ENCODE results near the gene DLGAP1. TPM values are rescaled to one million over a fixed set of nuclear protein-coding genes. Genes with fewer than 3 reads are reported as not detected.

Gene DLGAP1
- total RNA-seq, 1 donor from 2014 or later, result 5.4 TPM

DNA sequence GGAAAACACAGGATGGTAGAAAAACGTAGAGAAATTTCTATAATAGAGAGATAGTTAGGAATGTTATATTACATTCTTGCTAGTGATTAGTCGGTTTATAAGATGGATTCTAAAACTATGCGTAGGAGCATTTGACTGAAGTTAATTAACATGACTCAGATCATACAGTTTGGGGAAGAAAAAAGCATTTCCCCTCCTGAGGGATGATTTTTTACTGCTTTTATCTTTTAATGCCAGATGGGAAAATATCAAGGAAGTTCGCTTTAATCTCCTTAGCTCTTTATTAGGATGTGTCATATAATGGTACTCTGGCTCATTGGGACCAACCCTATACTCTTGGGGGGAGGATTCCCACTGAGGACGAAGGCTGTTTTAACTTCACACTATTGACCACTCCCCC, 503.1 kb downstream of the DLGAP1 start:
- ATAC-seq (no peak), DNase-seq (no peak)
- Histone ChIP-seq H3K27ac (no peak overlapping the region), H3K27me3 (no peaks in the 10 kb centered on the region), H3K9me3 (no peaks in the 10 kb centered on the region), H3K36me3 (no peaks in the 10 kb centered on the region), H3K4me1 (no peaks in the 10 kb centered on the region), H3K4me3 (no peak overlapping the region)
- TF ChIP-seq, protein P1, sequence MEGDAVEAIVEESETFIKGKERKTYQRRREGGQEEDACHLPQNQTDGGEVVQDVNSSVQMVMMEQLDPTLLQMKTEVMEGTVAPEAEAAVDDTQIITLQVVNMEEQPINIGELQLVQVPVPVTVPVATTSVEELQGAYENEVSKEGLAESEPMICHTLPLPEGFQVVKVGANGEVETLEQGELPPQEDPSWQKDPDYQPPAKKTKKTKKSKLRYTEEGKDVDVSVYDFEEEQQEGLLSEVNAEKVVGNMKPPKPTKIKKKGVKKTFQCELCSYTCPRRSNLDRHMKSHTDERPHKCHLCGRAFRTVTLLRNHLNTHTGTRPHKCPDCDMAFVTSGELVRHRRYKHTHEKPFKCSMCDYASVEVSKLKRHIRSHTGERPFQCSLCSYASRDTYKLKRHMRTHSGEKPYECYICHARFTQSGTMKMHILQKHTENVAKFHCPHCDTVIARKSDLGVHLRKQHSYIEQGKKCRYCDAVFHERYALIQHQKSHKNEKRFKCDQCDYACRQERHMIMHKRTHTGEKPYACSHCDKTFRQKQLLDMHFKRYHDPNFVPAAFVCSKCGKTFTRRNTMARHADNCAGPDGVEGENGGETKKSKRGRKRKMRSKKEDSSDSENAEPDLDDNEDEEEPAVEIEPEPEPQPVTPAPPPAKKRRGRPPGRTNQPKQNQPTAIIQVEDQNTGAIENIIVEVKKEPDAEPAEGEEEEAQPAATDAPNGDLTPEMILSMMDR (IDR thresholded peaks at IDR 0.05), result no peak
- intact Hi-C loops (cut with DNase I), result no loop called here

DNA sequence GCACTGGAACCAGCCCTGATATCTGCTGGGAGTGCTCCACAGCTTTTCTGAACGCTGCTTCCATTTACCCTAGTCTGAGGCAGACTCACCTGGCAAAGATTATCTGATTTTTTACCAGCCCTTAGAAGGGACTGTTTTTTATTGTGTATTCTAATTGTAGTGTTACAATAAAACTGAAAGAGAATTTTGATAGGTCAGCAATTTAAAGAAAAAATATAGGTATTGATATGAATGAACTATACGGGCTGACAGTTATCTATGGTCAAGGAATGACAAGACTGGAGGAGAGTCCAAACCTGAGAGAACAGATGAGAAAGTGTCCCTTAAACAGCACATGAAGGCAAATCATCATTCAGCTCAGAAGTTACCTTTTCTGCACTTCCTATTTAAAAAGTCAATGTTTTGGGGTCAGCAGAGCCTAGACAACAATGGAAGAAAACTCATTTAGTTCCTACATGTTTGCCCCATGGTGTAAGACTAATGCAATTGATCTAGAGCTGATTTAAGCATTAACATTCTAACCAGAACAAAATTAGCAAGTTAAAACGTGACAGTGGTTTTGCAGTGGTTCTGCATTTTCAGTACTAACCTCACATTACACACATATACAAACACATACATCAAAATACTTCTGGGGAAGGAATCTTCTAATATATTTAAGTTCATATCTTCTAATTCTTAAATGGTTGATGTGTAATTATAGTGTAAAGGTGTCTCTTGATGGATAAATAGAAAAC, 504.3 kb downstream of the DLGAP1 start:
- Histone ChIP-seq H3K36me3 (no peaks in the 10 kb centered on the region), H3K9me3 (no peaks in the 10 kb centered on the region), H3K27ac (no peak overlapping the region), H3K4me3 (no peak overlapping the region), H3K4me1 (no peaks in the 10 kb centered on the region), H3K27me3 (no peaks in the 10 kb centered on the region)
- TF ChIP-seq, protein P1 (IDR thresholded peaks at IDR 0.05), result no peak
- ATAC-seq (no peak), DNase-seq (no peak)
- intact Hi-C loops (cut with DNase I), result no loop called here

DNA sequence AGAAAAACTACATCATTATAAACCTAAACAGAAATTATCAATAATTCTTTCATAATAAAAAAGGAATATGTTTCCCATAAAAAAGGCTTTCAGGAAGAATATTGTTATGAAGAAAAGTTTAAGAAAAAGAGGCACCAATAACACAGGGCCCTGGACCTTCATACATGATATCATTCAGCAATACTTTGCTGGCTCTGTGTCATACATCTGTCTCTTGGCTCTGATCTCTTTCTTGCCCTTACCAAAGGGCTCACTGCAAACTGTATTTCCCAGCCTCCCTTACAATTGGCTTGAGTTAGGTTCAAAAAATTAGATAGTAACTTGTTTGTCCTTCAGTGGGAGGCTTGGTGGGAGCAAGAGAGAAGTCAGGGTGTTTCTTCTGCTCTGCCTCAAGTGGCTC, 506.1 kb downstream of the DLGAP1 start:
- no peak overlapping the region for H3K27ac ChIP-seq
- no peaks in the 10 kb centered on the region for H3K4me1 ChIP-seq
- H3K9me3 ChIP-seq, result no peaks in the 10 kb centered on the region
- no peak overlapping the region for H3K4me3 ChIP-seq
- intact Hi-C loops (cut with DNase I), result no loop called here
- ATAC-seq (no peak), DNase-seq (no peak)
- no peaks in the 10 kb centered on the region for H3K36me3 ChIP-seq
- no peaks in the 10 kb centered on the region for H3K27me3 ChIP-seq
- TF ChIP-seq, protein P1 (IDR thresholded peaks at IDR 0.05), result no peak

DNA sequence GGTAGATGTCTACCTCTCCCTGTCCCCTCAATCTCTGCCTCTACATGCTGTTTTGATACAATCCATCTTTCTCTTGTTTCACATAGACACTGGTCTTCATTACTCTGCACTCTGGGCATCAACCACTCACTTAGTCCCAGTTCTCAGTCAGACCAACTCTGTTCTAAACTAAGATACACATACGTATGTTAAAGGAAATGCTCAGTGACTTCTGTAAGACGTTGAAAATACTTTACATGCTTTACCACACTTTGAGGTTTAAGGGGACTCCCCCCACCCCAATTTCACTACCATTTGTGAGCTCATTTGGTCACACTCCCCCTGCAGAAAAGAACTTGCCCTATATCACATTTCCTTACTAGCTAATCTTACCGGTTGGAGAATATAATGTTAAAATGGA, 507.7 kb downstream of the DLGAP1 start:
- no peak overlapping the region for H3K4me3 ChIP-seq
- TF ChIP-seq, protein P1 (IDR thresholded peaks at IDR 0.05), result no peak
- DNase-seq, result no peak
- H3K27me3 ChIP-seq, result no peaks in the 10 kb centered on the region
- H3K27ac ChIP-seq, result no peak overlapping the region
- no peak for ATAC-seq
- H3K4me1 ChIP-seq, result no peaks in the 10 kb centered on the region
- H3K36me3 ChIP-seq, result no peaks in the 10 kb centered on the region
- no peaks in the 10 kb centered on the region for H3K9me3 ChIP-seq
- intact Hi-C loops (cut with DNase I), result no loop called here

DNA sequence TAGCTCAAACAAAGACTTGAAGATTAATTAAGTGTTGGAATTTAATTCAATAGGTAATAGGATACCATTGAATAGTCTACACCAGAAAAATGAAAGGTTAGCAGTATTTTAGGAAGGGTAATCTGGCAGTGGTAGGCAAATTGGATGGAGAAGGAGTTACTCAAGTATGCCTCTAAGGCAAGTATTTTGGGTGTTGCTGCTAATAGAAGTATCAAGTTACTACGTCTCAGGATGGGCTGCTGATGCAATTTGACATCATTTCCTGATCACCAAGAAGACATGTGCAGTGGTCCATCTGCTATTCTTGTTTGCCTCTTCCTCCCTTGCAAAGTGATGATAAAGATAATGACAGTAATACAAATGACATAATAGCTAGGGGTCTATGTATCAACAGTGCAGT, 519.8 kb downstream of the DLGAP1 start:
- Histone ChIP-seq H3K27me3 (no peaks in the 10 kb centered on the region), H3K4me3 (no peak overlapping the region), H3K9me3 (no peaks in the 10 kb centered on the region), H3K36me3 (no peaks in the 10 kb centered on the region), H3K27ac (no peak overlapping the region), H3K4me1 (no peaks in the 10 kb centered on the region)
- no peak for DNase-seq
- intact Hi-C loops (cut with DNase I), result no loop called here
- TF ChIP-seq, protein P1 (IDR thresholded peaks at IDR 0.05), result no peak
- ATAC-seq, result no peak

DNA sequence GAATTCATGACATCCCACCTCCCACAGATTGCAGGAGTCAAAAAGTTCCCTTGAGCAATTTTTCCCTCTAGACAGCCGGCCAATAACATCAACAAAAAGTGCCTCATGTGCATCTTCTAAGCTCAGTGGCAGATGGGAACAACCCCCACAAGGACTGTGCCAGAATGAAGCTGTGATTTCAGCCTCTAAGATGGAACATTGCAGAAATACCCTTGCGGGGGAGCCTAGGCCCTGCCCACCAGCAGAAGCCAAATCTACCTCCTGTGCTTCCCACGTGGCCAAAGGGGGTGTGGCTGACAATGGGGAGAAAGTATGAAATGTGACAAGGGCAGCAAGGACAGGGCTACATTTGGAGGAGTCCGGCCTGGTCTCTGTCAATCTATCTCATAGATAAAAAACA, 522.8 kb downstream of the DLGAP1 start:
- intact Hi-C loops (cut with DNase I), result no loop called here
- Histone ChIP-seq H3K9me3 (no peaks in the 10 kb centered on the region), H3K36me3 (no peaks in the 10 kb centered on the region), H3K27ac (no peak overlapping the region), H3K4me1 (no peaks in the 10 kb centered on the region), H3K27me3 (no peaks in the 10 kb centered on the region), H3K4me3 (no peak overlapping the region)
- DNase-seq, result no peak
- ATAC-seq, result no peak
- TF ChIP-seq, protein P1 (IDR thresholded peaks at IDR 0.05), result no peak
